HG03066 (cell line): Measurements from ENCODE around the gene RAB15.
A peak's percentile ranks its signal among the peaks of the same experiment; 100 is the strongest.
"Not testable (repeated sequence)": the region's sequence is repeated elsewhere in the genome, so short reads cannot be mapped to it uniquely, and the experiment has no call there.

Experiments used
- ATAC-seq: cut with Tn5 transposase; IDR thresholded peaks from one replicate; pipeline ENCODE4 v1.9.1; 2021; ENCODE audit warnings: low read depth; ENCODE audit not compliant: unreplicated experiment

The RAB15 gene

DNA sequence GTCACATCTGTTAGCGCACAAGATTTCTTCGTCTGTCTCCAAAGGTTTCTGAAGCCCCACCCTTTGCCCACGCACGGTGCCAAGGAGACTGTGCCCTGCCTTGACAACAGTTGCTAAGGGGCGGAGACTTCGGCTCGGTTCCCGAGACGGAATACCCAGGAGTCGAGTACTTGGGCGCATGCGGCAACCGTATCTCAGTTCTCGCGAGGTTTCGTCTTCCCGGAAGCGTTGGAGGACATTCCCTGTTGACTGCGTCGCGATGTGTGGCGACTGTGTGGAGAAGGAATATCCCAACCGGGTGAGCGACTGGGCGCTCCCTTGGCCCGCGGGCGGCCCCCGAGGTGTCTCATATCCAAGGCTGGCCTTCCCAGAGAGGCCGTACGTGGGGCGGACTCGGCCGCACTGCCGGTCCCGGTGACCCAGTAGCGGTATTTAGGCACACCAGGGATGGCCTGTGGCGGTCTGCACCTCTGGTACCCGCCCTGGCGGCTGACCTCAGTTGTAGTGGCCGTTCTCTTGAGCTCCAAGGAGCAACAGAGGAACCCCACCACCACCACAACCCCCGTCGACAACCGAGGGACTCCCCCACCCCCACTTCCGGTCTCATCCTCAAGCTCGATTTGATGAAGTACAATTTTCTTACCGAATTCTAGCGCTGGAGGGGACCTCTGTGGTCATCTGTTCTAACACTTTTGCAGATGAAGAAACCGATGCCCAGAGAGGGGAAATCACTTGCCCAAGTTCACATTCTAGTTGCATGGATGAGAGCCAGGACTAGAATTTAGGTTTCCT, 57.7 kb downstream of the RAB15 start, which contains the start of gene CHURC1:
CHURC1 (plus strand) TSS at position 219 of the 792 bp plus-strand sequence; CDS start at position 260, 41 bp downstream.
- peak; percentile 91 for ATAC-seq

DNA sequence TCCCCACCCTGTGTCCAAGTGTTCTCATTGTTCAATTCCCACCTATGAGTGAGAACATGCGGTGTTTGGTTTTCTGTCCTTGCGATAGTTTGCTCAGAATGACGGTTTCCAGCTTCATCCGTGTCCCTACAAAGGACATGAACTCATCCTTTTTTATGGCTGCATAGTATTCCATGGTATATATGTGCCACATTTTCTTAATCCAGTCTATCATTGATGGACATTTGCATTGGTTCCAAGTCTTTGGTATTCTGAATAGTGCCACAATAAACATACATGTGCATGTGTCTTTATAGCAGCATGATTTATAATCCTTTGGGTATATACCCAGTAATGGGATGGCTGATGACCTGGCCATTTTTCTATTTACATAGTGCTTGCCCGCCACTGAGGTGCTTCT, 58.7 kb downstream of the RAB15 start:
- ATAC-seq = not testable (repeated sequence)

DNA sequence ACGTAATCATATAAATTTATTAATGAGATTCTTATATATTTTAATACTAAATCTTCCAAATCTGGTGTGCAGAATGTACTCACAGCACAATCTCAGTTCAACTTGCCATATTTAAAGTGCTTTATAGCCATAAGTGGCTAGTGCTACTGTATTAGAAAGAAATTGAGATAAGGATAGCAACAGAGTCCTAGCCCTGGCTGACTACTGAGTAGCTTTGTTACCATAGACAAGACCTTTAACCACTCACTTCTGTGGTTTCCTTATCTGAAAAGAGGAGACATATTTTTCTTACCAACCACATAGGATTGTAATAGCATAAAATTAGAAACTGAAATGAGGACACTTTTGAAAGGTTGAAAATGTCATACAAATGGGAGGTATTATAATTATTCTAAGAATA, 59.9 kb downstream of the RAB15 start:
- no peak for ATAC-seq

- ATAC-seq = no peak
Measured at GRCh38 chr14:64910847-64911495, 61.2 kb downstream of the RAB15 start.

DNA sequence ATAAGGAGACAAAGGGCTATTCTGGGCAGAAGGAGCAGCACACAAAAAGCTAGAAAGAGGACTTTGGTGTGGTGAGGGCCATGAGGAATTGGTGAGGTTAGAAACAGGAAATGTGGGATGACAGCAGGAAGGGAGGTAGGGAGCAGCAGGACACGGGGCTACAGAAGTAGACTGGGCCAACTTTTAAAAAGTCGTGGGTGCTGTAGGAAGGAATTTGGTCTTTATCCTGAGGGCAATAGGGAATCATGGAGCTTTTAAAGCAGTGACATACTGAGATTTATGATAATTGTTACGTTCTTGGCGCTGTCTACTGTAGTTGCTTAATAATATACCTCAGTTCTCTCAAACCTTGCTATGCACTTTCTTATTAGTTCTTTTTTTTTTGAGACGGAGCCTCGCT, 66.1 kb downstream of the RAB15 start:
- no peak for ATAC-seq

DNA sequence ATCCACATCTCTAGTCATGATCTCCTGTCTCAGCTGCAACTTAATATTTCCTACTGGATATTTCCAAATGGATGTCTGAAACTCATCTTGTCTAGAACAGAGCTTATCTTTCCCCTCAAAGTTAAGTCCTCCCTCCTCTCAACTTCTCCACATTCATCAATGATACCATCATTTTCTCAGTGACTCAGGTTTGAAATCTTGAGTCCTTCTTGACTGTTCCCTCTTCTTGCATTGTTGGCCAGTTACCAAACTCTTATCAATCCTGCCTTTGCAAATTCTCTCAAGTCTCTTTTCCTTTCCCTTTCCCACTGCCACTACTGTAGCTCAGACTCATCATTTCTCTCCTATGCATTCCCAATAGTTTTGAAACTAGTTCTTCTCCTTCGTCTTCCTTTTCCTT, 72.2 kb downstream of the RAB15 start:
- no peak for ATAC-seq
